H9 (cell line): Measurements from ENCODE around the gene CLMN. TPM values are rescaled to one million over a fixed set of nuclear protein-coding genes. Genes with fewer than 3 reads are reported as not detected.
A peak's percentile ranks its signal among the peaks of the same experiment; 100 is the strongest.

Experiments used
- DNase-seq: peaks from one replicate; pipeline ENCODE4 v3.0.0-alpha.2; 2017
- H2AFZ ChIP-seq: one replicate; pipeline ENCODE4 v1.6.1; 2013; ENCODE audit warnings: mild to moderate bottlenecking, low read length, control low read depth, moderate library complexity
- H2AK5ac ChIP-seq: 2 replicates; pipeline ENCODE4 v1.6.1; 2013; ENCODE audit warnings: low read length, control low read depth, mixed read lengths; ENCODE audit not compliant: insufficient read length
- H2BK120ac ChIP-seq: one replicate; pipeline ENCODE4 v1.6.1; 2013; ENCODE audit warnings: low read depth, mild to moderate bottlenecking, low read length, control low read depth, inconsistent platforms; ENCODE audit not compliant: poor library complexity, severe bottlenecking
- H2BK12ac ChIP-seq: 2 replicates; pipeline ENCODE4 v1.6.1; 2013; ENCODE audit warnings: low read length, control low read depth, mixed read lengths, low read depth; ENCODE audit not compliant: insufficient read length
- H2BK15ac ChIP-seq: 2 replicates; pipeline ENCODE4 v1.6.1; 2013; ENCODE audit warnings: low read depth, low read length, control low read depth
- H2BK20ac ChIP-seq: one replicate; pipeline ENCODE4 v1.6.1; 2013; ENCODE audit warnings: low read depth, mild to moderate bottlenecking, low read length, control low read depth, inconsistent platforms; ENCODE audit not compliant: poor library complexity, severe bottlenecking
- H2BK5ac ChIP-seq: 2 replicates; pipeline ENCODE4 v1.6.1; 2013; ENCODE audit warnings: low read length, control low read depth, mixed read lengths; ENCODE audit not compliant: insufficient read length
- H3K14ac ChIP-seq: 2 replicates; pipeline ENCODE4 v1.6.1; 2013; ENCODE audit warnings: low read length, control low read depth; ENCODE audit not compliant: insufficient read depth
- H3K18ac ChIP-seq: 2 replicates; pipeline ENCODE4 v1.6.1; 2013; ENCODE audit warnings: low read depth, mild to moderate bottlenecking, mixed read lengths, low read length, control low read depth; ENCODE audit not compliant: insufficient read length
- H3K23ac ChIP-seq: 2 replicates; pipeline ENCODE4 v1.6.1; 2013; ENCODE audit warnings: low read length, control low read depth, mixed read lengths, low read depth; ENCODE audit not compliant: insufficient read length
- H3K23me2 ChIP-seq: 2 replicates; pipeline ENCODE4 v1.6.1; 2013; ENCODE audit warnings: low read depth, mild to moderate bottlenecking, mixed read lengths, low read length, control low read depth; ENCODE audit not compliant: insufficient read length, poor library complexity, severe bottlenecking
- H3K27ac ChIP-seq: 2 replicates; pipeline ENCODE4 v1.5.1; 2013; ENCODE audit warnings: low read length, control low read depth, mixed read lengths, low read depth; ENCODE audit not compliant: insufficient read length
- H3K27me3 ChIP-seq: 2 replicates; pipeline ENCODE4 v1.6.1; 2013; ENCODE audit warnings: low read length, control low read depth, inconsistent platforms; ENCODE audit not compliant: insufficient read depth
- H3K4ac ChIP-seq: 2 replicates; pipeline ENCODE4 v1.6.1; 2013; ENCODE audit warnings: low read depth, mild to moderate bottlenecking, control low read depth, inconsistent platforms, low read length, moderate library complexity
- H3K4me1 ChIP-seq: 2 replicates; pipeline ENCODE4 v1.6.1; 2013; ENCODE audit warnings: low read length, control low read depth, inconsistent platforms; ENCODE audit not compliant: insufficient read depth
- H3K4me2 ChIP-seq: 2 replicates; pipeline ENCODE4 v1.6.1; 2013; ENCODE audit warnings: low read length, control low read depth, mixed read lengths; ENCODE audit not compliant: insufficient read length, insufficient read depth
- H3K56ac ChIP-seq: 2 replicates; pipeline ENCODE4 v1.6.1; 2013; ENCODE audit warnings: low read depth, mild to moderate bottlenecking, mixed read lengths, low read length, control low read depth; ENCODE audit not compliant: insufficient read length
- H3K79me1 ChIP-seq: 2 replicates; pipeline ENCODE4 v1.6.1; 2013; ENCODE audit warnings: low read depth, mild to moderate bottlenecking, moderate library complexity, low read length, control low read depth, inconsistent platforms; ENCODE audit not compliant: insufficient read depth, poor library complexity, severe bottlenecking
- H3K79me2 ChIP-seq: 2 replicates; pipeline ENCODE4 v1.6.1; 2013; ENCODE audit warnings: low read length, control low read depth, inconsistent platforms; ENCODE audit not compliant: insufficient read depth
- H3K9ac ChIP-seq: 2 replicates; pipeline ENCODE4 v1.6.1; 2013; ENCODE audit warnings: low read length, control low read depth, mixed read lengths; ENCODE audit not compliant: insufficient read length; ENCODE audit errors: extremely low read depth
- H3K9me3 ChIP-seq: one replicate; pipeline ENCODE4 v1.6.1; 2013; ENCODE audit warnings: low read depth, low read length, inconsistent platforms; ENCODE audit not compliant: control insufficient read depth
- H3T11ph ChIP-seq: one replicate; pipeline ENCODE4 v1.6.1; 2013; ENCODE audit warnings: mild to moderate bottlenecking, low read length, control low read depth, inconsistent platforms
- H4K20me1 ChIP-seq: one replicate; pipeline ENCODE4 v1.6.1; 2013; ENCODE audit not compliant: control insufficient read depth, insufficient read length, insufficient read depth
- H4K5ac ChIP-seq: 2 replicates; pipeline ENCODE4 v1.6.1; 2013; ENCODE audit warnings: low read depth, mild to moderate bottlenecking, mixed read lengths, low read length, control low read depth; ENCODE audit not compliant: insufficient read length
- H4K8ac ChIP-seq: replicated peaks from 2 replicates; pipeline ENCODE4 v1.6.1; 2013; ENCODE audit warnings: low read length, control low read depth, mixed read lengths, low read depth; ENCODE audit not compliant: insufficient read length
- H4K91ac ChIP-seq: 2 replicates; pipeline ENCODE4 v1.6.1; 2013; ENCODE audit warnings: low read depth, mild to moderate bottlenecking, moderate library complexity, mixed read lengths, low read length, control low read depth; ENCODE audit not compliant: insufficient read length
- H3K27ac Mint-ChIP-seq, 3 experiments: 2 replicates in 2 of 3; 3 replicates in 1 of 3; pipeline ENCODE4 v1.8.0; 2020 to 2021; ENCODE audit warnings: mixed read lengths in 3 of 3, mild to moderate bottlenecking in 1 of 3, moderate library complexity in 1 of 3
- H3K27me3 Mint-ChIP-seq: 2 replicates; pipeline ENCODE4 v1.8.0; 2021; ENCODE audit warnings: low read depth, mild to moderate bottlenecking, moderate library complexity, mixed read lengths
- H3K36me3 Mint-ChIP-seq, 3 experiments: 2 replicates in 2 of 3; 3 replicates in 1 of 3; pipeline ENCODE4 v1.8.0; 2020 to 2021; ENCODE audit warnings: low read depth in 3 of 3, mixed read lengths in 3 of 3; ENCODE audit not compliant: insufficient read depth in 1 of 3
- H3K4me1 Mint-ChIP-seq, 2 experiments: 2 replicates each; pipeline ENCODE4 v1.8.0; 2020; ENCODE audit warnings: mixed read lengths in 2 of 2
- H3K4me3 Mint-ChIP-seq, 2 experiments: 2 replicates in 1 of 2; 3 replicates in 1 of 2; pipeline ENCODE4 v1.8.0; 2020 to 2021; ENCODE audit warnings: mild to moderate bottlenecking in 2 of 2, mixed read lengths in 2 of 2, moderate library complexity in 1 of 2
- H3K9me3 Mint-ChIP-seq, 2 experiments: 2 replicates in 1 of 2; 3 replicates in 1 of 2; pipeline ENCODE4 v1.8.0; 2020; ENCODE audit warnings: mild to moderate bottlenecking in 2 of 2, mixed read lengths in 2 of 2, moderate library complexity in 1 of 2
- CTCF ChIP-seq: fragments of 200-600 bp; sonication (generic); conservative IDR thresholded peaks from 3 replicates; pipeline ENCODE4 v1.8.0; 2021; ENCODE audit warnings: antibody characterized with exemption, mild to moderate bottlenecking
- WGBS: extraction: QIAGEN DNeasy Blood & Tissue Kit; methylation state at CpG from one replicate; pipeline ENCODE4 v1.1.7; 2013; ENCODE audit warnings: missing lambda C conversion rate, low lambda C conversion rate, mixed read lengths; ENCODE audit not compliant: insufficient read length; ENCODE audit errors: extremely low coverage; 5-methylcytosine and 5-hydroxymethylcytosine counted together
- total RNA-seq: library from RNA; stranded (reverse); gene quantifications from 2 replicates; pipeline ENCODE4 v1.2.1, GENCODE V29; 2021

The CLMN gene
- total RNA-seq, 1 experiment from 2014 or later = 7.6 TPM

GRCh38 chr14:95264271-95264973 lies 55.3 kb downstream of the CLMN start:
- H3K27me3 Mint-ChIP-seq = no peaks in the 10 kb centered on the region
- H3K4me1 Mint-ChIP-seq = peaks cover 5 to 8% of the 10 kb centered on the region in 2 experiments; a peak in 3 of 4 replicates

More at GRCh38 chr14:95264271-95264973, 55.3 kb downstream of the CLMN start:
- Mint-ChIP-seq H3K9me3 (peaks cover 3% of the 10 kb centered on the region in 2 experiments; a peak in 3 of 5 replicates), H3K4me3 (no peak overlapping the region), H3K27ac (no peak overlapping the region), H3K36me3 (no peaks in the 10 kb centered on the region; a peak in 1 of 7 replicates)
- Histone ChIP-seq H2BK5ac (no peak overlapping the region), H3K79me2 (no peaks in the 10 kb centered on the region), H3K9me3 (no peaks in the 10 kb centered on the region), H3K23me2 (no peaks in the 10 kb centered on the region), H3K18ac (no peak overlapping the region), H4K5ac (no peak overlapping the region), H3K23ac (no peak overlapping the region), H2AK5ac (no peak overlapping the region), H3K56ac (no peak overlapping the region), H3K14ac (no peak overlapping the region), H4K20me1 (no peaks in the 10 kb centered on the region), H3K4me1 (no peaks in the 10 kb centered on the region), H2BK15ac (no peak overlapping the region), H2BK20ac (no peak overlapping the region), H3K4me2 (no peak overlapping the region), H4K91ac (no peak overlapping the region), H3T11ph (no peak overlapping the region), H2BK120ac (no peak overlapping the region), H3K4ac (no peak overlapping the region), H3K79me1 (no peaks in the 10 kb centered on the region), H3K27me3 (no peaks in the 10 kb centered on the region), H2AFZ (no peak overlapping the region), H4K8ac (no peak overlapping the region), H2BK12ac (no peak overlapping the region), H3K27ac (no peak overlapping the region), H3K9ac (no peak overlapping the region)
- peak; percentile 3 for DNase-seq
- WGBS = no CpG with 5 or more reads among the region's 10 CpGs
- no peak for TF ChIP-seq CTCF
